Suppressor macrophage treated with lipopolysaccharide for 1 hour (primary cell): Measurements from ENCODE around the gene PTPN2.
"Not testable (repeated sequence)": the region's sequence is repeated elsewhere in the genome, so short reads cannot be mapped to it uniquely, and the experiment has no call there.

ENCODE experiments used
- DNase-seq, 3 donors: peaks; one replicate each; pipeline ENCODE4 v3.0.0-alpha.2; 2020 to 2022

Gene PTPN2

GRCh38 chr18:12883684-12884405 lies at the start of gene PTPN2:
TSS of gene PTPN2 (minus strand) at chr18:12884237. CDS start at chr18:12884141, 96 bp downstream.
- peak; percentile 96 to 98 (median 97) for DNase-seq

GRCh38 chr18:12933327-12933726 lies 49.3 kb upstream of the PTPN2 start:
- DNase-seq = no peak

- no peak for DNase-seq
Observed at GRCh38 chr18:12930908-12931307, 46.9 kb upstream of the PTPN2 start.

GRCh38 chr18:12930376-12930775 lies 46.3 kb upstream of the PTPN2 start:
- no peak for DNase-seq

- no peak for DNase-seq
Observed at GRCh38 chr18:12929477-12930083, 45.5 kb upstream of the PTPN2 start.

GRCh38 chr18:12928641-12929040 lies 44.6 kb upstream of the PTPN2 start:
- DNase-seq = no peak

- DNase-seq = no peak
Observed at GRCh38 chr18:12928206-12928605, 44.2 kb upstream of the PTPN2 start.

- no peak for DNase-seq
Observed at GRCh38 chr18:12924616-12925015, 40.6 kb upstream of the PTPN2 start.

- DNase-seq = no peak
Observed at GRCh38 chr18:12922266-12922665, 38.2 kb upstream of the PTPN2 start.

GRCh38 chr18:12921178-12921577 lies 37.1 kb upstream of the PTPN2 start:
- DNase-seq = no peak

GRCh38 chr18:12911929-12912703 lies 28.1 kb upstream of the PTPN2 start:
- DNase-seq = no peak

- peak; percentile 45 to 76 (median 59) for DNase-seq
Observed at GRCh38 chr18:12911025-12911928, 27.2 kb upstream of the PTPN2 start.

- DNase-seq = no peak
Observed at GRCh38 chr18:12908706-12909105, 24.7 kb upstream of the PTPN2 start.

GRCh38 chr18:12907258-12907925 lies 23.4 kb upstream of the PTPN2 start:
- DNase-seq = no peak

- DNase-seq = no peak
Observed at GRCh38 chr18:12906773-12907172, 22.7 kb upstream of the PTPN2 start.

GRCh38 chr18:12906119-12906518 lies 22.1 kb upstream of the PTPN2 start:
- no peak for DNase-seq

GRCh38 chr18:12904012-12904516 lies 20.0 kb upstream of the PTPN2 start:
- DNase-seq = peak in 1 of 3 donors; percentile 59

GRCh38 chr18:12901208-12901607 lies 17.2 kb upstream of the PTPN2 start:
- DNase-seq = not testable (repeated sequence)

GRCh38 chr18:12896784-12897333 lies 12.8 kb upstream of the PTPN2 start:
- DNase-seq = peak in 1 of 3 donors; percentile 17

- DNase-seq = no peak
Observed at GRCh38 chr18:12895626-12896025, 11.6 kb upstream of the PTPN2 start.

- DNase-seq = no peak
Observed at GRCh38 chr18:12895014-12895413, 11.0 kb upstream of the PTPN2 start.

GRCh38 chr18:12891561-12891960 lies 7.5 kb upstream of the PTPN2 start:
- DNase-seq = no peak
